ENCODE results near the gene CDA. TPM values are rescaled to one million over a fixed set of nuclear protein-coding genes. Genes with fewer than 3 reads are reported as not detected.

The CDA gene
- 0.38 TPM in 1 of 2 replicates, not detected in the other for total RNA-seq (ENCODE audit: low replicate concordance)

DNA sequence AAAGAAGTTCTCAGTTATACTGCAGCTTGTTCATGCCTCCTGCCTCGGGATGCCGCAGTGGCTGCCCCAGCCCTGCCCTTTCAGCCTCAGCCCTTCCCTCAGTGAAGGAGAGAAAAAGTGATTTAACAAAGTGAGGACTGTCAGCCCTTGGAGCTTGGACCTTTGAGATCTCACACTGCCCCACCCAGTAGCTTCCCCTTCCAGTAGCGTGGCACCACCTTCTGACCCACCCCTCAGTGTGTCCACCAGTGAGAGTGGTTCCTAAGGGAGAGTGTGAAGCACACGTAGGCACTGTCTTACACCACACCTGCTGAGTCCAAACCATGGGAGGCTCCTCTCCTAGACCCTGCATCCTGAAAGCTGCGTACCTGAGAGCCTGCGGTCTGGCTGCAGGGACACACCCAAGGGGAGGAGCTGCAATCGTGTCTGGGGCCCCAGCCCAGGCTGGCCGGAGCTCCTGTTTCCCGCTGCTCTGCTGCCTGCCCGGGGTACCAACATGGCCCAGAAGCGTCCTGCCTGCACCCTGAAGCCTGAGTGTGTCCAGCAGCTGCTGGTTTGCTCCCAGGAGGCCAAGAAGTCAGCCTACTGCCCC lies at the start of gene CDA:
CDA (plus strand) TSS at position 464 of the 592 bp plus-strand sequence; CDS start at position 497, 33 bp downstream.

DNA sequence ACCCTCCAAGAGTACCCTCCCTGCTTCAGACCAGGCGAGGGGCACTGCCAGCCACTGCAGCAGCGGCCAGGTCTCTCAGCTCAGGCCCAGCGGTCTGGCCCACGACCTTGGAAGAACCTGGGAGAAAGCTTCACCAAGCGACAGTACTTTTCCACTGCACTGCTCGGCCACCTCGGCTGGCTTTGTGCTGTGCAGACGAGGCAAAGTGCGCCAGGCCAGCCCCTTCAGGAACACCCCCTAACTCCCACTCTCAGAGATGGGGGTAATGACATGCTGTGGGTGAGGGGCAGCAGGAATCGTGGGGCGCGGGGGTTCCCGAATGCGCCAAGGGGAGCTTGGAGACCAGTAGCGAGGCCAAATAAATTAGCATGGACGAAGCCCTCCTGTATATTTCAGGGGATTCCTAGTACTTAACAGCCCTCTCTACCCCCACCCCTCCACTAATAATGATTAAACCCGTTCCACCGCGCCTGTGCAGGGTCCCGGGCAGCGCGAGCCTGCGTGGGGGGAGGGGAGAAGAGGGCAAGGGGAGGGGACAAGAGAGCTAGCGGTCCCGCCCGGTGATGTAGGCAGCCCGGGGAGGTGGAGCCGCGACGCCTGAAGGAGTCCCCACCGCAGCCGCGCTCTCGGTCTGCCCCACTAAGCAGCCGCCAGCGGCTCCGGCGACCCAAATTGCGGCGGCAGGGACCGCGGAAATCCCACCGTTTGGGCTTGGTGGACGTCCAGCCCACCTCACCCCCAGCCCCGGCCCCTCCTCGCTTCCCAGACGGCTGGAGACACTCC lies 36.8 kb upstream of the CDA start, which contains the start of gene FAM43B:
FAM43B (plus strand) TSS at position 629 of the 783 bp plus-strand sequence. CDS start 401 bp downstream, outside the sequence.

DNA sequence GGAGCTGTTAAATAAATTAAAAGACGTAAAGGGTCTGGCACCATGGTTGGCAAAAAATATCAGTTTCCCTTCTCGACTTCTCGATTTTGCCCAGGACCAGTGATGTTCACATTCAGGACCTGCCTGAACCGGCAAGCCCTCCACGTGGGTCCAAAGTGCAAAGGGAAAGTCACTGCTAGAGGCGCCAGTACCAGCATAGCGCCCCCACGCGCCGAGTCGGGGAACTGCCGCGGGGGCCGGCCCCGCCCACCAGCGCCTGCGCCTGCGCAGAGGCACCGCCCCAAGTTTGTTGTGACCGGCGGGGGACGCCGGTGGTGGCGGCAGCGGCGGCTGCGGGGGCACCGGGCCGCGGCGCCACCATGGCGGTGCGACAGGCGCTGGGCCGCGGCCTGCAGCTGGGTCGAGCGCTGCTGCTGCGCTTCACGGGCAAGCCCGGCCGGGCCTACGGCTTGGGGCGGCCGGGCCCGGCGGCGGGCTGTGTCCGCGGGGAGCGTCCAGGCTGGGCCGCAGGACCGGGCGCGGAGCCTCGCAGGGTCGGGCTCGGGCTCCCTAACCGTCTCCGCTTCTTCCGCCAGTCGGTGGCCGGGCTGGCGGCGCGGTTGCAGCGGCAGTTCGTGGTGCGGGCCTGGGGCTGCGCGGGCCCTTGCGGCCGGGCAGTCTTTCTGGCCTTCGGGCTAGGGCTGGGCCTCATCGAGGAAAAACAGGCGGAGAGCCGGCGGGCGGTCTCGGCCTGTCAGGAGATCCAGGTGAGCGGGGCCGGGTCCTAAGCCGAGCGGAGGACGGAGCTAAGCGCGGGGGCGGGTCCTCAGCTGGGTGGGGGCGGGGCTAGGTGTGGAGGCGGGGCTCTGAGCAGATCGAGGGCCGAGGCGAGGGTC lies 44.5 kb downstream of the CDA start, which contains the start of gene PINK1:
PINK1 (plus strand) TSS at position 269 of the 875 bp plus-strand sequence; CDS start at position 360, 91 bp downstream.

GRCh38 chr1:20661207-20662109 lies 72.6 kb downstream of the CDA start, which contains the start of gene DDOST:
Gene DDOST, minus strand, starts transcription at chr1:20661369. Its CDS starts 19 bp downstream, at chr1:20661350.

Other genes with a start within 250 kb of the CDA start
- 3.8 and 10.6 TPM in 2 replicates for gene CAMK2N1, start 102.9 kb upstream of the CDA start, total RNA-seq (ENCODE audit: low replicate concordance)
- gene MUL1, start 80.9 kb upstream of the CDA start, total RNA-seq (ENCODE audit: low replicate concordance): 14.6 and 18.0 TPM in 2 replicates
- 0.08 TPM in 1 of 2 replicates, not detected in the other for gene FAM43B, start 36.5 kb upstream of the CDA start, total RNA-seq (ENCODE audit: low replicate concordance)
- 68.1 and 88.9 TPM in 2 replicates for gene PINK1, start 44.4 kb downstream of the CDA start, total RNA-seq (ENCODE audit: low replicate concordance)
- 345 and 410 TPM in 2 replicates for gene DDOST, start 72.3 kb downstream of the CDA start, total RNA-seq (ENCODE audit: low replicate concordance)
- 0.23 and 0.82 TPM in 2 replicates for gene KIF17, start 128.9 kb downstream of the CDA start, total RNA-seq (ENCODE audit: low replicate concordance)
- 1.5 and 2.4 TPM in 2 replicates for gene SH2D5, start 143.6 kb downstream of the CDA start, total RNA-seq (ENCODE audit: low replicate concordance)
- 95.0 and 157 TPM in 2 replicates for gene HP1BP3, start 198.2 kb downstream of the CDA start, total RNA-seq (ENCODE audit: low replicate concordance)

Measured in smooth muscle cell of the coronary artery (primary cell).